Activated naive CD8-positive, alpha-beta T cell (primary cell): ENCODE measurements around the gene GLIS1.

Source experiments
- H3K27ac Mint-ChIP-seq: one replicate; pipeline ENCODE4 v1.8.0; 2021; ENCODE audit warnings: mixed read lengths
- H3K27me3 Mint-ChIP-seq: one replicate; pipeline ENCODE4 v1.8.0; 2021; ENCODE audit warnings: mixed read lengths
- H3K36me3 Mint-ChIP-seq: one replicate; pipeline ENCODE4 v1.8.0; 2021; ENCODE audit warnings: mixed read lengths
- H3K4me1 Mint-ChIP-seq: one replicate; pipeline ENCODE4 v1.8.0; 2021; ENCODE audit warnings: low read depth, mixed read lengths
- H3K4me3 Mint-ChIP-seq: one replicate; pipeline ENCODE4 v1.8.0; 2021; ENCODE audit warnings: mild to moderate bottlenecking, mixed read lengths
- H3K9me3 Mint-ChIP-seq: one replicate; pipeline ENCODE4 v1.8.0; 2021; ENCODE audit warnings: low read depth, mixed read lengths

GLIS1 gene

GRCh38 chr1:53643041-53643880, 95.7 kb downstream of the GLIS1 start:
- Mint-ChIP-seq H3K27me3 (no peaks in the 10 kb centered on the region), H3K9me3 (no peaks in the 10 kb centered on the region), H3K36me3 (no peaks in the 10 kb centered on the region), H3K27ac (no peak overlapping the region), H3K4me1 (no peaks in the 10 kb centered on the region), H3K4me3 (no peak overlapping the region)

GRCh38 chr1:53642607-53643006, 96.4 kb downstream of the GLIS1 start:
- H3K27ac Mint-ChIP-seq, result no peak overlapping the region
- no peaks in the 10 kb centered on the region for H3K36me3 Mint-ChIP-seq
- no peaks in the 10 kb centered on the region for H3K9me3 Mint-ChIP-seq
- H3K4me3 Mint-ChIP-seq, result no peak overlapping the region
- H3K27me3 Mint-ChIP-seq, result no peaks in the 10 kb centered on the region
- H3K4me1 Mint-ChIP-seq, result no peaks in the 10 kb centered on the region

GRCh38 chr1:53642215-53642555, 96.8 kb downstream of the GLIS1 start:
- Mint-ChIP-seq H3K4me1 (no peaks in the 10 kb centered on the region), H3K9me3 (no peaks in the 10 kb centered on the region), H3K27ac (no peak overlapping the region), H3K36me3 (no peaks in the 10 kb centered on the region), H3K27me3 (no peaks in the 10 kb centered on the region), H3K4me3 (no peak overlapping the region)

GRCh38 chr1:53641481-53642214, 97.3 kb downstream of the GLIS1 start:
- Mint-ChIP-seq H3K36me3 (no peaks in the 10 kb centered on the region), H3K4me1 (no peaks in the 10 kb centered on the region), H3K4me3 (no peak overlapping the region), H3K27ac (no peak overlapping the region), H3K27me3 (no peaks in the 10 kb centered on the region), H3K9me3 (no peaks in the 10 kb centered on the region)

- no peaks in the 10 kb centered on the region for H3K4me1 Mint-ChIP-seq
- no peak overlapping the region for H3K27ac Mint-ChIP-seq
- H3K27me3 Mint-ChIP-seq, result no peaks in the 10 kb centered on the region
- H3K9me3 Mint-ChIP-seq, result no peaks in the 10 kb centered on the region
- H3K36me3 Mint-ChIP-seq, result no peaks in the 10 kb centered on the region
- no peak overlapping the region for H3K4me3 Mint-ChIP-seq
Measured at GRCh38 chr1:53640701-53641075, 98.3 kb downstream of the GLIS1 start.

- Mint-ChIP-seq H3K9me3 (no peaks in the 10 kb centered on the region), H3K4me3 (no peak overlapping the region), H3K4me1 (no peaks in the 10 kb centered on the region), H3K27ac (no peak overlapping the region), H3K36me3 (no peaks in the 10 kb centered on the region), H3K27me3 (no peaks in the 10 kb centered on the region)
Measured at GRCh38 chr1:53639996-53640700, 98.8 kb downstream of the GLIS1 start.

- Mint-ChIP-seq H3K4me1 (no peaks in the 10 kb centered on the region), H3K27ac (no peak overlapping the region), H3K27me3 (no peaks in the 10 kb centered on the region), H3K9me3 (no peaks in the 10 kb centered on the region), H3K4me3 (no peak overlapping the region), H3K36me3 (no peaks in the 10 kb centered on the region)
Measured at GRCh38 chr1:53639251-53639763, 99.7 kb downstream of the GLIS1 start.

- Mint-ChIP-seq H3K4me3 (no peak overlapping the region), H3K27ac (no peak overlapping the region), H3K36me3 (no peaks in the 10 kb centered on the region), H3K4me1 (no peaks in the 10 kb centered on the region), H3K9me3 (no peaks in the 10 kb centered on the region), H3K27me3 (no peaks in the 10 kb centered on the region)
Measured at GRCh38 chr1:53638360-53639035, 100.5 kb downstream of the GLIS1 start.

GRCh38 chr1:53637511-53638359, 101.2 kb downstream of the GLIS1 start:
- Mint-ChIP-seq H3K4me1 (no peaks in the 10 kb centered on the region), H3K36me3 (no peaks in the 10 kb centered on the region), H3K27ac (no peak overlapping the region), H3K4me3 (no peak overlapping the region), H3K9me3 (no peaks in the 10 kb centered on the region), H3K27me3 (no peaks in the 10 kb centered on the region)

- Mint-ChIP-seq H3K36me3 (no peaks in the 10 kb centered on the region), H3K27me3 (no peaks in the 10 kb centered on the region), H3K4me1 (no peaks in the 10 kb centered on the region), H3K4me3 (no peak overlapping the region), H3K9me3 (no peaks in the 10 kb centered on the region), H3K27ac (no peak overlapping the region)
Measured at GRCh38 chr1:53636621-53637171, 102.3 kb downstream of the GLIS1 start.

GRCh38 chr1:53634571-53634979, 104.4 kb downstream of the GLIS1 start:
- Mint-ChIP-seq H3K27me3 (no peaks in the 10 kb centered on the region), H3K36me3 (no peaks in the 10 kb centered on the region), H3K9me3 (no peaks in the 10 kb centered on the region), H3K27ac (no peak overlapping the region), H3K4me3 (no peak overlapping the region), H3K4me1 (no peaks in the 10 kb centered on the region)

GRCh38 chr1:53633073-53633704, 105.8 kb downstream of the GLIS1 start:
- Mint-ChIP-seq H3K36me3 (no peaks in the 10 kb centered on the region), H3K9me3 (no peaks in the 10 kb centered on the region), H3K27ac (no peak overlapping the region), H3K27me3 (no peaks in the 10 kb centered on the region), H3K4me3 (no peak overlapping the region), H3K4me1 (no peaks in the 10 kb centered on the region)

GRCh38 chr1:53631622-53632310, 107.2 kb downstream of the GLIS1 start:
- Mint-ChIP-seq H3K36me3 (no peaks in the 10 kb centered on the region), H3K27me3 (no peaks in the 10 kb centered on the region), H3K9me3 (no peaks in the 10 kb centered on the region), H3K4me1 (no peaks in the 10 kb centered on the region), H3K4me3 (no peak overlapping the region), H3K27ac (no peak overlapping the region)
